GM13976 (cell line): ENCODE data around the gene JARID2.
"Not testable (repeated sequence)": the region's sequence is repeated elsewhere in the genome, so short reads cannot be mapped to it uniquely, and the experiment has no call there.

Experiments
- DNase-seq: peaks from one replicate; pipeline ENCODE4 v3.0.0; 2012; ENCODE audit warnings: low spot score
- in situ Hi-C: fragments of 300-500 bp; cut with MboI; formaldehyde crosslinking; loops from one replicate; pipeline ENCODE4 v1.12.0; 2022; ENCODE audit warnings: low sequenced_read_pairs, mixed read lengths, inconsistent platforms; ENCODE audit not compliant: unreplicated experiment
- TF ChIP-seq, protein P1 (sequence below): IDR thresholded peaks from 2 replicates; pipeline ENCODE4 v1.5.1; 2012; ENCODE audit warnings: borderline replicate concordance, mild to moderate bottlenecking; ENCODE audit not compliant: insufficient read depth; ENCODE audit errors: extremely low read depth, missing control alignments, control extremely low read depth

The JARID2 gene

DNA sequence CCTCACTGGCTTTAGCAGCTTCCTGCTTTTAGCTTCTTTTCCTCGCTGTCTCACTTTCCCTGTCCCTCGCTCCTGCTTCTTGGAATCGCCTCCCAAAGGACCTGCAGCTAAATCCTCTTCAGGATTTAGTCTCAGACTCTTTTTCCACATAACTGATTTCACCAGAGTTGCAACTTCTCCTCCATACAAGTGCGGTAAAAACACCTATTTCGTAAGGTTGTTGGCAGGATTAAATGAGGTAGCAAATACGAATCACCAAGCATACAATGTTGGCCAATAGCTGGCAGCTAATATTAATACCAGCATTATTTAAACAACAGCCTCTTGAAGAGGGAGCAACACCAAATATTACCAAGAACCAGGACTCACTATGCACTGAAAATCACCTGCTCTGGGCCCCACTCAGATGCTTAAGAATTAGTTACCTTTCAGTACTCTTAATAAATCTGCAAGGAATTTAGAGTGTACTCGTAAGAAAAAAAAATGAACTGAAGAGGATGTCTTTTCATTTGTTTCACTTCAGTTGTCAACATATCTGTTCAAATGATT lies 293.9 kb downstream of the JARID2 start:
- TF ChIP-seq, protein P1, sequence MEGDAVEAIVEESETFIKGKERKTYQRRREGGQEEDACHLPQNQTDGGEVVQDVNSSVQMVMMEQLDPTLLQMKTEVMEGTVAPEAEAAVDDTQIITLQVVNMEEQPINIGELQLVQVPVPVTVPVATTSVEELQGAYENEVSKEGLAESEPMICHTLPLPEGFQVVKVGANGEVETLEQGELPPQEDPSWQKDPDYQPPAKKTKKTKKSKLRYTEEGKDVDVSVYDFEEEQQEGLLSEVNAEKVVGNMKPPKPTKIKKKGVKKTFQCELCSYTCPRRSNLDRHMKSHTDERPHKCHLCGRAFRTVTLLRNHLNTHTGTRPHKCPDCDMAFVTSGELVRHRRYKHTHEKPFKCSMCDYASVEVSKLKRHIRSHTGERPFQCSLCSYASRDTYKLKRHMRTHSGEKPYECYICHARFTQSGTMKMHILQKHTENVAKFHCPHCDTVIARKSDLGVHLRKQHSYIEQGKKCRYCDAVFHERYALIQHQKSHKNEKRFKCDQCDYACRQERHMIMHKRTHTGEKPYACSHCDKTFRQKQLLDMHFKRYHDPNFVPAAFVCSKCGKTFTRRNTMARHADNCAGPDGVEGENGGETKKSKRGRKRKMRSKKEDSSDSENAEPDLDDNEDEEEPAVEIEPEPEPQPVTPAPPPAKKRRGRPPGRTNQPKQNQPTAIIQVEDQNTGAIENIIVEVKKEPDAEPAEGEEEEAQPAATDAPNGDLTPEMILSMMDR = no peak
- DNase-seq = no peak
- in situ Hi-C loops = no loop called here

DNA sequence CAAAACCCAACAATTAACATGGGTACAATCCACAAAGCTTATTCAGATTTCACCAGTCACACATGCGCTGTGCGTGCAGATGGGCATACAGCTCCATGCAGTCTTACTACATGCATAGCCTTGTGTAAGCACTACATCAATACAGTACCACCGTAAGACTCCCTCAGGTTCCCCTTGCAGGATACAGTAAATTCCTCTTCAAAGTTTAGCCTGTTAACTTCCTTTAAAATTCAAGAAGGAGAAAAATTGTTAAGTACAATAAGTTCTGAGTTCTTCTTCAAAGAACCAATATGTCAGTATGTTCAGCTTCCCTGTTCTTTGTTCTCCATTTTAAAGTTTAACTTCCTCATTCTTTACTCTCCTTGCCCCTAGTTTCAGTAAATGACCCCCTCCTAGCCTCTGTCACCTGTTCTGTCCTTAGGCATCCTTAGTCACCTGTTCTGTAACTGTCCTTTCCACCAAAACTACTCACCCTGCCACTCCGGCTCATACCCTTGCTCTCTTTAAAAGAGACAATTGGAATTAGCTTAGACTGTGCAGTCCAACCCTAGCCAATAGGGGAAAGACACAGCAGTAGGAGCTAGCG lies 297.6 kb downstream of the JARID2 start:
- DNase-seq, in situ Hi-C loops: not testable (repeated sequence)

DNA sequence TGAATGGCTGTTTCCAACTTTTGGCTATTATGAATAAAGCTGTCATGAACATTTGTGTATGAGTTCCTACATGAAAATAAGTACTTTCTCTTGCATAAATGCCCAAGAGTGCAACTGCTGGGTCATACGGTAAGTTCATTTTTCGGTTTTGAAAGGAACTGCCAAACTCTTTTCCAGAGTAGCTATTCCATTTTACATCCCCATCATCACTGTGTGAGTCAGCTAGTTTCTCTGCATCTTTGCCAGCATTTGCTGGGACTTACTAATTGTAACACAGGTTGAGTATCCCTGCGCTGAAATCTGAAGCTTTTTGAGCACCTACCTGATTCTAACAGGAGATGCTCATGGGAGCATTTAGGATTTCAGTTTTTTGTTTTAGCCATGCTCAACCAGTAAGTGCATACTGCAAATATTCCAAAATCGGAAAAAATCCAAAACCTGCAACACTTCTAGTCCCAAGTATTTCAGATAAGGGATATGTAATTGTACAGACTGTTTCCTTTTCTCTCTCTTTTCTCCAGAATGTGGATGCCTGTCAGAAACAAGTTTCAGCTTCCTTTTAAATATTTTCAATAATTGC lies 298.5 kb downstream of the JARID2 start:
- in situ Hi-C loops = no loop called here
- TF ChIP-seq, protein P1 = no peak
- DNase-seq = no peak

DNA sequence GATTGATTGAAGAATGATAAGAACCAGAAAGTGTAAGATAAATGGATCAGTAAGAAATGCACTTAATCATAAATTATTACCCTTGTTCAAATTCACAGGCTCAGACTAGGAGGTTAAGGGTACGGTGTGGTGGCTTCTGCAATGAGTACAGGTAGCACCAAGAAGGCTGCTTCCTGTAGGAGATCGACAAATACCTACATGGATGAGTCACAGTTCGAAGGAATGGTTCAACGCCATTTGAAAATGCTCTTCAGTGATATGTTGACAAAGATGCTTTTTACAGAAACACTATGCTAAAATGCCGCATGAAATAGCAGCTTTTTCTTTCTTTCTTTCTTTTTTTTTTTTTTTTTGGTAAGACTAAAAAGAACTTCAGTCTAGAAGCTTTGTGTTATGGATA lies 300.7 kb downstream of the JARID2 start:
- TF ChIP-seq, protein P1 = no peak
- no peak for DNase-seq
- in situ Hi-C loops = no loop called here

DNA sequence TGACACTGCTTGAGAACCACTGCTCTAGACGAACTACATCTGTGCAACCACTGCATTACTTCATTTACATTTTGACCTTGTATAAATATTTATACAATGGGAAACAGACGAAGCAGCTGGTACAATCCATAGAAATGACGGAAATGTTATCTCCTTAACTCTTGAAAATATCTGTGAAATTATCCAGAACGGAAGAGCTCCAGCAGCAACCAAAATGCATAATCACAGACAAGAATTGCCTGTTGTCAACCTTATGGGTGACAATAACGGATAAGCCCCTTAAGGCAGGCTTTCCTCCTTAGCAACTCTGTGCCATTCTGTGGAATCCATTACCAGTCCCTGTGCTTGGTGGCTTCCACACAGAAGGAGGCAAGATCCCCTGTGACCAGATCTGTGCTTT lies 301.5 kb downstream of the JARID2 start:
- DNase-seq = no peak
- TF ChIP-seq, protein P1 = no peak
- in situ Hi-C loops = no loop called here

DNA sequence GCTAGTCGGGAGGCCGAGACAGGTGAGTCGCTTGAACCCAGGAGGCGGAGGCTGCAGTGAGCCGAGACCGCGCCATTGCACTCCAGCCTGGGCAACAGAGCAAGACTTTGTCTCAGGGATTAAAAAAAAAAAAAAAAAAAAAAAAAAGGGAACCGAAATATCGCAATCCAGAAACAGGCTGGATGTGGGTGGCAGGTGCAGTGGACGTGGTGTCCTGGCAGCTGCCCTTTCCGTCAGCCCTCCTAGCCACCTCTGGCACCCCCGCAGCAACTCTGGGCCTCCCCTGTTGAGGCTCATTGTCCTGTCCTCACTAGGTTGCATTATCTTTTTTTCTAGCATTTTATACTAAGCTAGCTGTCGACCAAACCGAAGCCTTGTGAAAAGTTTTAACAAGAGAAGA lies 303.5 kb downstream of the JARID2 start:
- DNase-seq = no peak
- TF ChIP-seq, protein P1 = no peak
- in situ Hi-C loops = no loop called here

DNA sequence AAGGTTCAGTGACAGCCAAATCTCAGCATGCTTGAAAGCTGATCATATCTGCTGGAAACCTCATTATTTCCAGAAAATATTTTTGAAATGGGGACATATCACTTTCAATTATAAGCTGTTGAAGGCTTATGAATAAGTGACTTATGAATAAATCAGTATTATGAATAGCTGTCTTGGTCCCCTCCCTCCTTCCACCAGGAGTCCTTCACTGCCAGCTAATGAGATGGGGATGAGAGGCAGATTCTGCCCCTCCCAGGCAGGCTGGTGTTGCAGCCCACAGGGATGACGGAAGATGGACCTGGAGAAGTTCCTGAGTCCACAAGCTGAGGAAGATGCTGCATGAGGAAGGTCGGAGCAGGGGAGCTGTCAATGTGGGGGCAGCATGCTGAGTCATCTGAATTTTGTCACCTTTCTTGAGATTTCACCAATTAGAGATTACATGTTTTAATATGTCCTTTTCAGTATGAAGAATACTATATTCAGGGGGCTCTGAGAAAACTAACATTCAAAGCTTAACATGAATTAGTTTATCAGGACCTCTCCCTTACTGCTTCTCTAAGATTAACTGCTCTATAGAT lies 304.8 kb downstream of the JARID2 start:
- TF ChIP-seq, protein P1 = no peak
- DNase-seq = no peak
- in situ Hi-C loops = no loop called here
